ENCODE measurements around the gene NUCKS1.

NUCKS1 gene

DNA sequence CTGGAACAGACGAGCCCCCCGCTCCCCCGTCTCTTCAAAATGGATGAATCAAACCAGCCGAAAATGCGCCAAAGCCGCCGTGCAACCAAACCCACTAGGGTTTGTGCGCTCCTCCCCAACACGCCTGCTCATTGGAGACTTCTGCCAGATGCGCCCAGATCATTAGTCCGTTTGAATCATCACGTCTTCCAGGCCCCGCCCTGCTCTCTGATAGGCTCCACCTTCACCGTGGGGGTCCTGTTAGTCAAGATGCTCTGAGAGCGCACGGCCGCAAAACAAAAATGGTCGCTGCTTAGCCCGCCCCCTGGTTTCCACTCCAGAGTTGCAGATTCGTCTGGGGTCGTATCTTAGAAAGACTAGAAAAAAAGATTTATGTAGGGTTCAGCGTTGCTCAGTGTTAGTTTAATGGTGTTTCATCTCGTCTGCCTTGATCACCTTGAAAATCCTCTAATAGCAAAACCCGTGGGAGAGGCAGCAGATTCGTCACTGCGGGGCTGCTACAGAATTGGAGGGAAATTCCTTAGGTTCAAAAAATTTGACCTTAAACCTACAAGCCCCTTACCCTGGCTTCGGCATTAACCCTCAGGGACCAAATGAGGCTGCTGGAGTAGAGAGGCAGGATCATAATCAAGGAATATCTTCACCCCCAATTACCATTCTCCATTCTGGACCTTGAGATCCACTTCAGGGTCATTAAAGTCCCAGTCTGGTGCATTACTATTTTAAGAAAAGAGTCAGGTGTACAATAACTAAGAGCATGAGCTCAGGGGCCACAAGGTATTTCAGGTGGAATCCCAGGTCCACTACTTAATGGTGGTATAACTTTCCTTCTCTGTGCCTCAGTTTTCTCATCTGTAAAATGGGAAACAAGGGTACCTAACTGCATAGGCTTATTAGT is at the start of gene NUCKS1:
Gene NUCKS1, minus strand, starts transcription at position 45 of the 898 bp plus-strand sequence. CDS start 209 bp downstream, outside the sequence.
- peak; percentile 92 for DNase-seq (ENCODE audit: low read depth)

GRCh38 chr1:205798577-205798976 is 48.6 kb upstream of the NUCKS1 start:
- DNase-seq (ENCODE audit: low read depth) = no peak

DNA sequence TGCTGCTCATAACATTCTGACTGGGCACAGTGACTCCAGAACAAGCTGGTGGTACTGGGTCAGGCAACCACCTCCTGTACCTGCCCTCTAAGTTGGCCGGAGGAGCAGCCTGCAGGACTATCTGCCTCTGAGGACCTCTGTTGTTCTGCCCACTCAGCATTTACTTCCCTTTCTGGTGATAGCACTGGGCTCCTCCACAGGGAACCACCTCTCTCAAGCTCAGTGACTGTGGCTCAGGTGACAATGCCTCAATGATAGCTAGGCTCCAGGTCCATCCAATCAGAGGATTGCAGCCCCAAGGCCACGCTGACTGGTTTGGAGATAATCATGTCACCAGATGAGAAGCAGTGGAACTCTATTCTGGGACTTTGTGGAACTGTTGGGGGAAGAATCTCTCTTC is 47.2 kb upstream of the NUCKS1 start:
- no peak for DNase-seq (ENCODE audit: low read depth)

- DNase-seq (ENCODE audit: low read depth) = no peak
Measured at GRCh38 chr1:205794011-205794730, 44.2 kb upstream of the NUCKS1 start.

DNA sequence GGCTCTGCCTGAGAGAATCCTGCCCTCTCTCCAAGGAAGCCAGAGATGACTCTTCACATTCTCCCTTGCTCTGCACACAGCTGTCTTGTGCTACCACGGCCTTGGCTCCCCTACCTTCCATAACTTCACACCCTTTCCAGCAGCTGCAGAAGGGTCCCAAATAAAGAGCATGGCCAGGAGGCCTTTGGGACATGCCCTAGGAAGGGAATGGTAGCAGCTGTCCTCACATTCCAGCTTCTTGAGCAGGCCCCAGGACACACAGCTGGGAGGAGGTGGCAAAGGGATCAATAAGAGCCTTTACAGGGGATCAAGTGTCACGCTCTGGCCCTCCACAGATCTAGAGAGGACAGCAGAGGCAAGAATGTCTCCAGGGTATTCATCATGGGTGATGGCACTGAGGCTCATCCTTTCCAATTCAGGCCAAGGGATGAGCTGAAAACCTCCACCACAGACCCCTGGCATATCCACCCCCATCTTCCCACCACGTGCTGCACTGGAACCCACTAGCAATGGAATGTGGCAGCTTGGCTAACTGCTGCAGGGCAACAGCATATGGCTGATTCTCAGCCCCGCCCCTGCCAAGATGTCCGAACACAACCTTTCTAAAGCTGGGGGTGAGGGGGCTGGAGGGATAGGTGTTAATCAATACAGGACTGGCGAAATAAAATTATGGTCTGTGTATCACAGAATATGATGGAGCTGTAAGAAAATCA is 43.1 kb upstream of the NUCKS1 start:
- no peak for DNase-seq (ENCODE audit: low read depth)

DNA sequence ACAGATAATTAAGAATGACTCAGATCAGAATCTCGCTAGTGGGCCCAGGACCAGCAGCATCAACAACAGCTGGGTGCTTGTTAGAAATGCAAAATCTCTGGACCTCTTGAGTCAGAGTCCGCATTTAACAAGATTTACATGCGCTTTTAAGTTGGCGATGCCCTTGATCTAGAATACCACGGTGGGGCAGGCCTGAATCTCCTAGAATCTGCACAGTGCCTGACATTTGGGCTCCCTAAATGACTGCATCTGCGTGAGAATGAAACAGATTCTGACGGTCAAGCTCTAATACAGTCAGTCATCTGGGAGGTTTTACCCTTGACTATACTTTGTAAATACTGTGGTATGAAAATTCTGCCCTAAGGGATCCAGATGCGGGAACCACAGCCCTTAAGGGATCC is 42.5 kb upstream of the NUCKS1 start:
- no peak for DNase-seq (ENCODE audit: low read depth)

DNA sequence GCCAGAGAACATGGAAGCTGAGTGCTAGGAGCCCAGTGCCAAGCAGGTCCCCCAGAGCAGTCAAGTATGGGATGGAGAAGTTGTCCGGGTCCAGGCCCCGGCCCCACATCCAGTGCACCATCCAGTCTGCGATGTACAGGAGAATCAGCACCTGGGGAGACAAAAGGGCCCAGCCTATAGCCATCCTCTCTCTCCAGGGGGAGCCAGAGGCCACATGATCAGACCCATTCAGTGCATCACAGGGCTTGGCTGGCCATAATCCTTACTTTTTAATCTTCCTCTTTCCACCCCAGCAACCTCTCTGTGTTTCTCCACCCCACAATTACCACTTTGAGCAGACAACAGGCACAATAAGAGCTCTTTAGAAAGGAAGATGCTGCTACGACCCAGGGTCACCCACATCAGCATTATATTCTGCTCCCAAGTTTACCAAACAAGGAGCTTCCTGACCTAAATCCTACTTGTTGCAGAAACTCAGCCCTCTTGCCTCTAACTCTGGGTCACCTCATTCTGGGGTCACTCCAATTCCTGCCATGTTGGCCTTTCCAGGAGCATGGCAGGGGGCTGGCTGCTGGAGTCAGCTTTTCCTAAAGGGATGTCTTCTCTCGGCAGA is 41.7 kb upstream of the NUCKS1 start:
- peak; percentile 39 for DNase-seq (ENCODE audit: low read depth)

DNA sequence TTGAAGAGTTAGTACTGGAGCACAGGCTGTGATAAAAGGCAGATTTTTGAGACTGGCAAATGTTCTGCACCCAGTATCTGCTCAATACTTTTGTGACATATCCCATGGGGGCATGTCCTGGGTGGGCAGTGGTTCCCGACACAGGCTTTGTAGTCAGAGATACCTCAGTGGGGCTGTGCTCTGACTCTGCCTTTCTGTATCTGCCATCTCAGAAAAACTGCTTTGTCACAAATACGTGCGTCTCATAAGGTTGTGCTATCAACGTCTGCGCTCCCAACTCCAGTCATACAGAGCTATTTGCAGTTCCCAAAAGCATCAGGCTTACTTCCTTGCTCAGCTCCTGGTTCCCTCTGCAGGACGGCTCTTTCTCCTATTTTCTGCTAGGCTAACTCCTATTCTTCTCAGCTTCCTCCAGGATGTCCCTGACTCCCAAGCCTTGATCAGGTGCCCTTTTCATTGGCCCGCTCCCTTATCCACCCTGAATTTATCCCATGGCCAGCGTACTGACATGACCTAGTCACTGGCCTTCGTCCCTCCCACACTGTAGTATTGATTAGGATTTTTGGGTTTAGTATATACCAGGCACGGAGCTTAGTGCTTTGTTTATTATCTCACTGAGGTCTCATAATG is 37.4 kb upstream of the NUCKS1 start:
- no peak for DNase-seq (ENCODE audit: low read depth)

DNA sequence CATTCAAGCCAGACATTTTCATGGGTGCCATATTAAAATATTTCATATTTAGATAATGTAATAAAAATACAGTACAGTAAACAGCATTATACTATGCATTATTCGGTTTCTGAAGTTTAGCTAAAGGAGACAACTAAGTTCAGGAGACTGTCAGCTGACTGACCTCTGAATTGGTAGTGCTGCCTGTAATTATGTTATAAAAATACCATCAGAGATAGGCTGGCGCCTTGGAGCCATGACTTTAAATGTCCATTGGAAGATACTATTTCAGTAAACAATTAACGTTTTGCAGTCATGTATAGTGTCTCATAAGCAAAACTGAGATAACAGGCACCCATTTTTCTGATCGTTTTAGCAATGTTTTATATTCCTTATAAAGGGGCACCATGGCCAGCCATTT is 36.6 kb upstream of the NUCKS1 start:
- DNase-seq (ENCODE audit: low read depth) = no peak

DNA sequence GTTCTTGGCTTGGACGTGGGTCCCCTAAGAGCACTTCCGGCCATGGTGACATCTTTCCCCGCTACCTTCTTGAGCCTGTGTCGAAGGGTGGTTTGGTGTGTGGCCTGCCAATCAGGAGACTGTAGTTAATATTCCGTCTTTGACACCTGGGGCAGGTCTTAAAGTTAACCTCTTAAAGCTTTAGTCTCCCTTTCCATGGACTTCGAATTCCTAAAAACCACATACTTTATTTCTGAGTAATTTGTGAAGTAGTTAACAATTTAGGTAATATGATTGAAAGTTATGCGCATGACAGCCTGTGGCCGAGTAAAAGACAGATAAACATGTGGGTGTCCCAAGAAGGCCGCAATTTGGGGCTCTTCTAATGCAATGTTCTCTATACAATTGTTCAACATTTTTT is 35.5 kb upstream of the NUCKS1 start:
- DNase-seq (ENCODE audit: low read depth) = no peak

DNA sequence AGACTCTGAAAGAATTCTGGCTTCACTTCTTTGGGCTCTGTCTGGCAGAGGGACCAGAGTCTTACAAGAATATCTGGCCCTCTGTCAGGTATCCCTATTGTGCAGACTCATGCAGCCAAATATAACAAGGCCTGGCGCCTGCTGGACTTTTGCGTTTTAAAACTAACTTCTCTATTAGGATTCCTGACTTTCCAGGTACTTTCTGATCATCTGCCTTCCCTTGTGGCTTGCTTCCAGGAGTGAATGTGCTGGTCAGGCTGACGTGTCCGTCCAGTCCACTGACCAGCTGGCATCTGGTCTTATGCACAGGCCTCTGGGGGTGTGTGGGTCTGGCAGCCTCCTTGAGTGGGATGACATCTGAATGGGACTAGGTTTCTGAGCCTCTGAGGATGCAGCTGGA is 33.9 kb upstream of the NUCKS1 start:
- no peak for DNase-seq (ENCODE audit: low read depth)

DNA sequence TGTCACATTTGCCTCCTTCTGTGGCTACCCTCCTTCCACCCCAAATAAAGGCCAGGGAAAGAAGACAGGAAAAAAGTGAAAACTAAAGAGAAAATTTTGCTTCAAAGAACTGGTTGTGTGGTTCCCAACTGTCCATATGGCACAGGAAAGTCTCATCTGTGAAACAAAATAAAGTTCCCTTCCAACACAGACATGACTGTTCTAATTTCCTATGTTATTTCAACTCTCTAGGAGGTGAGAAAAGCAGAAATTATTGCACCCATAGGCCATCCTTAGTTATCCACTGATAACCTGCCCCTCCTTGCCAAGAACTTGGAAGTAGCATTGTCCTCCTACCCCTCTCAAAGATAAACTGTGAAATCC is 33.4 kb upstream of the NUCKS1 start:
- DNase-seq (ENCODE audit: low read depth) = no peak

GRCh38 chr1:205782627-205783432 is 32.8 kb upstream of the NUCKS1 start:
- DNase-seq (ENCODE audit: low read depth) = no peak

- no peak for DNase-seq (ENCODE audit: low read depth)
Measured at GRCh38 chr1:205780335-205780734, 30.4 kb upstream of the NUCKS1 start.

- DNase-seq (ENCODE audit: low read depth) = no peak
Measured at GRCh38 chr1:205777994-205778393, 28.0 kb upstream of the NUCKS1 start.

GRCh38 chr1:205775717-205776056 is 25.7 kb upstream of the NUCKS1 start:
- no peak for DNase-seq (ENCODE audit: low read depth)

DNA sequence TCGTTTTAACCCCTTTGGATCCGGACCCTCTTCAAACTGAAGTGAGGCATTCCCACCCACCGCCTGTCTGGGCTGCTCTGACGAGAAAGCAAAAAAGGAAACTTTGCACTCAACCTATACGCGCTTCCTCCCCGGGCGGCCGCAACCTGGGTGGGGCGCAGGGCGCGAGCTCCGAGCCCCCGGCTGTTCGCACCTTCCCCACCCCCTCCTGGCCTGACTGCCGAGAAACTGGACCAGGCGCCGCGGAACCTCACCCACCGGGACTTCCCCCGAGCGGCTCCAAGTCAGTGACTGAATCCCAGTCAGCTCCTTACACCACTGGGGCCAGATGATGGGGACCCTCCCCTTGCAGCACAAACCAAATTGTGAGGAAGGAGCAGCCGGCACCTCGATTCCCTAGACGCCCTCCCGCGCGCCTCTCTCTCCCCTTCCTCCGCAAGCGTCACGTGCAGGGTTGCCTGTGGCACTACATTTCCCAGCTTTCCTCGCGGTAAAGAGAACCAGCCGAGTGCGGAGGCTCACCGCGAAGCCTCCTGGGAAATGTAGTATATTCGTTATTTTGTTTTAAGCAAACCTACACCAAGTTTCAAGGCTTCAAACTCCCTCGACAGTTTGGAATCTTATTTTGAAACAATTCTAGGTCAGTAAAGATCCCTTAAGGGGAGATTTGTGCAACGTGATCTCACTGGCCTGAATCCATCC is 25.2 kb upstream of the NUCKS1 start, which contains the start of gene RAB29:
Gene RAB29, minus strand, starts transcription at position 468 of the 702 bp plus-strand sequence. CDS start 526 bp downstream, outside the sequence.
- peak; percentile 69 for DNase-seq (ENCODE audit: low read depth)

DNA sequence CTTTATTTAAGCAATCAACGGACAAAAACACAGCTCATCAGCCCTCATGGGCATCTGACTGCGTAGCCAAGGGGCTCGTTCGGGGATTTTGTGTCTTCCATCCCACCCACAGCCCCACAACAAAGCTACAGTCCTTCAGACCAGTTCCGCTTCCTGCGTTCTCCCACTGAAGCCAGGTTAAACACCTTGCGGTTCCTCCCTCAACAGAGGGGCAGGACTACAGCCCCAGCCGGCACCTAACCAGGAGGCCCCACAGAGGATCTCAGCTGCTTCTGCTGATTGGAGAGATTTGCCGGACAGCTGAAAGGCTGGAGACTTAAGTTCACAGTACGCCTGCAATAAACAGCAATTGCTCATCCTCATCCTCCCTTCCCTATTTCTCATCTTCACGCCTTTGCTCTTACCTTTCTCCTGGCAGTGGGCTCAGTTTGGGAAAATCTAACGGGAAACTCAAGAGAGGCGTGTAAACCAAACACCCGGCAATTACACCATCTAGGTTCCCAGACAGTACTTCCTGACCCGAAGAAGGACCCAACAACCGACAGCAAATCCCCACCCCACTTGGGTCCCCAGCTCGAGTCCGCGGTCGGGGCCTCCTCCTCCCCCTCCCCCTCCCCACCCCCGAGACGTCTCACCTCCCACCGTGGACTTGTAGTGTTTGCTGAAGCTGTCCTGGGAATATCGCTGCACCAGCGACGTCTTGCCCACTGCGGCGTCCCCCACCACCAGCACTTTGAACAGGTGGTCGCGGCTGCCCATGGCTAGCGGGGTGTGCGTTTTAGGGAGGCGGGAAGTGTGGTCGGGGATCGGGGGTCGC is 24.4 kb upstream of the NUCKS1 start:
- DNase-seq (ENCODE audit: low read depth) = peak; percentile 27

DNA sequence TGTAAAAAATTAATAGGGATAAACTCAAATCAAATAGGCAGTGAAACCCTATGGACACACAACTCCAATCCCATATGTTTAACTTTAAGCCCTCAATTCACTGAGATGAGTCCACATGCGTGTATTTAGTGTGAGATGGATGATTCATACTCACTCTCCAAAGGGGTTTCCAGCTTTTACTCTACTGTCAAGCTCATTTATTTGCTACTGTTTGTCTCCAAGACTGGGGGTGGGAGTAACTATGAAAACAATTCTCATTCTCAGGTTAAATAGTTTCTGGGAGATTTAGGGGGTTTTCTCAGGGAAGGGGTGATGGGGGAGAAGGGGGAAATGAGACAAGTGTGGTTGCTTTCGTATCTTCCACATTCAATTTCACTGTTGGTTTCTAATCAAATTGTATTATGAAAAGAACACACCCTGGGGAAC is 22.6 kb upstream of the NUCKS1 start:
- no peak for DNase-seq (ENCODE audit: low read depth)

Data from activated T-helper 1 cell treated with Interleukin-2 at 50 U/mL for 16 hours (primary cell).